COLO668 (cell line): Measurements from ENCODE around the gene ALDH3A1.

Experiments
- DNase-seq: peaks from one replicate; lab custom pipeline; 2025; ENCODE audit not compliant: unreplicated experiment; lab: John Stamatoyannopoulos, UW

The ALDH3A1 gene

DNA sequence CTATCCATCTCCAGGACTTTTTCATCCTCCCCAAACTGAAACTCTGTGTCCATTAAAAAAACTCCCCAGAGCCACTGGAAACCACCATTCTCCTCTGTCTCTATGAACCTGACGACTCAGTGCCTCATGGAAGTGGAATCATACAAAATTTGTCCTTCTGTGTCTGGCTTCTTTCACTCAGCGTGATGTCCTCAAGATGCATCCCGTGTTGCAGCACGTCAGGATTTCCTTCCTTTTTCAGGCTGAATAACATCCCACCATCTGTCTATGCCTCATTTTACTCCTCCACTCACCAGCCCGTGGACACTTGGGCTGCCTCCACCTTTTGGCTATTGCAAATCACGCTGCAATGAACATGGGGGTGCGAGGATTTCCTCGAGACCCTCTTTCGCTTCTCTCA, 12.6 kb upstream of the ALDH3A1 start:
- no peak for DNase-seq

DNA sequence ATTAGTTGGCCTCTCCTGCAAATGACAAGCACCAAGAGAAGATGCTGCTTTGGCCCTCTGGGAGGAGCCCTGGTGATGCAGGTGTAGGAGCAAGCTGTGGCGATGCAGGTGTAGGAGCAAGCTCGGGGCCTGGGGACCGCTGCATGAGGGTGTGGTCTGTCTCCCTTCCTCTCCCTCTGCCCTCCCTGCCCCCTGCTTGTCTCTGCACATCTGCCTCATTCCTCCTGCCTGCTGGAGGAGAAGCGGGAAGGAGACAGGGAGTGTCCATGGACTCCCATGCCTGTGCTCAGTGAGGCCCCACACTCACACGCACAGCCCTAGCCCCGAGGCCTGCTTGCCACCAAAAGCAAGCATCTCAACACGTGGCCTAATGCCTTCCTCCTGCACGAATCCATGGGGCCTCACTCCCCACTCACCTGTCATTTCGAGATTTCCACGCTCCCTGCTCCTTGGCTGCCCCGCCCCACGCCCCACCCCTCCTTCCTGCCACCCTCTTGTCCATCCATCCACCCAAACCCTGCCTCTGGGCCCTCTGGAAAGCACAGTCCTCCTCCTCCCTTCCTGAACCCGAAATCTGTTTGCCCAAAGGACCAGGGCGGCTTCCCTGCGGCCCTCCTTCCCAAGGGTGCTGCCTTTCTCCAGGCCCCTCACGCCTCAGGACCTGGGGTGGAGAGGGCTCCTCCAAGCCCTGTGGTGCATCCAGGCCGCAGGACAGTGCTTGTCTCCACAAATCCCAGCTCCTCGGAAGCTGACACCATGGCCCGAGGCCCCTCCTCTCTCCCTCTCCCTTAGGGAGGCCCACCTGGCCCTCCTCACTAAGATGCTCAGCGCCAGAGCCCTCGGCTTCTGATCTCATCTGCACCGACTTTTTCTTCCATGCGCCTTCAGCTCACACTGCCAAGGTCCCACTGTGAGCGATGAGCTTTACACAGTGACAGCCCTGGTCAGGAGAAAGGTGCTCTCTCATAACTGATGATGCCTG, 11.8 kb upstream of the ALDH3A1 start:
- no peak for DNase-seq

DNA sequence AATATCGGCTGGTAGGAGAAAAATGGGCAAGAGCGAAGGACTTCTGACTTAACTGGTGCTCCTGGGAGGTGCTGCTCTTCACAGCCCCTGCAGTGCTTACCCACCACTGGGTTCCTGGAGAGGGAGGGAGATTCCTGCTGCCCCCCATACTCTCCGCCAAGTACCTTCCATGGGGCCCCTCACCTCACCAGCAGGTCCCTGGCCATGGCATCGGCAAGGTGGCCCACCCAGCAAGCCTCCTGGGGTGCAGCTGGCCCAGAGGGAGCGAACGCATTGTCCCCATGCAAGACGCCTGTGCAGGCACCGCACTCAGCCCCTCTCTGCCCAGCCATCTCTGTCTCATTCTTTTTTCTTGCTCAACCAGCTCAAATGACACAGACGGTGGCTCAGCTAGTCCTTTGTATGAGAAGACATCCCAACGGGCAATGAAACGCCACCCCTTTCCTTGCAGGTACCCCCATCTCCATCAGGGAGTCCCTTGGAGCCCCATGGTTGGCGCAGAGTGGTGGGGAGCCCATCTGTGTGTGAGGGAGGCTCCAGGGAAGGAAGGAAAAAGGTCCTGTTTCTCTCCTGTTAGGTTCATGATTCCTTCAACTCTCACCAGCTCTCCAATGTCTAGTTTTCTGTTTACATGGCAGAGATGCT, 9.6 kb upstream of the ALDH3A1 start:
- no peak for DNase-seq

DNA sequence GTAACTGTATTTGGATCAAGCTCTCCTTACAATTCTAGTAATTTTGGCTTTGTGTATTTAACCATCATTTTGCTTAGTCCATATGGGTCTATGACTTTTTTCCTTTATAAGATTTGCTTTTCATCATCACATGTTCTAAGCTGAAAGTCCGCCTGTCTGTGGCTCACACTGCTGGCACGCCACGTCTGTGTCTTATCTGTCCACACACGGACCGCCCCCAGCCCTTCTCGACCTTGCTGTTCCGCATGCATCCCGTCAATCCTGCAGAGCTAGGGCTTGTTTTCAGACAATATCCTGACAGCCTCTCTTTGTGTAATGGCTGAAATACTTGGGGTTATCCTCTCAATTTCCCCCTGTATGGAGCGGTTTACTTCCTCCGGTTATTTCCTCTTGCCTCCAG, 8.4 kb upstream of the ALDH3A1 start:
- DNase-seq = no peak

DNA sequence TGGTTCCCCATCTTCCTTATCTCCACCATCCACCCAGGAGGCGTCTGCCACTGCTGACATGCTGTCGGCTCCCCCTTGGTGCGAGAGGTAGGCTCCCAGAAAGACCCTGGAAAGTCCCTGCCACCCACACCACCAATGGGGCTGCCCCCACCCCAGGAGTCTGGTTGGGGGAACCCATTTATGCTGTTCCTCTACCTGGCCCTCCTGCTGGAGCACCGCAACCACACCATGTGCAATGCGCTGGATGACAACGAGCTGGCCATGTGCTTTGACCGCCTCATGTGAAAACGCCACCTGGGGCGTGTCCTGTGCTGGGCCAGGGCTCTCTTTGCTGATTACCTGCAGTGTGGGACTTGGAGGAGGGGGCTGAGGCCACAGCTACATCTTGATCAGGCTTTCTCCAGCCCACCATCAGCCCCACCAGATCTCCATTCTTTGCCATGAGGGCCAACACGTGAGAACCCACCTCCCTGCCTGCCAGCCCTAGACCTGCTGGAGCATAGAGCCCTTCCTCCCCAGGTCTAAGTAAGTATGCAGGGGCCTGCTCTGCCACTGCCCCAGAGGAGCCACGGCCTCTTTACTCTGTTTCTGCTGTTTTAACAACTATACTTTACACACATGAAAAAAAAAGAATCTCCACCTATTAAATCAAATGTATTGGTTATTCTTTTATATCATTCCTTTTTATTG, 7.9 kb upstream of the ALDH3A1 start:
- no peak for DNase-seq

DNA sequence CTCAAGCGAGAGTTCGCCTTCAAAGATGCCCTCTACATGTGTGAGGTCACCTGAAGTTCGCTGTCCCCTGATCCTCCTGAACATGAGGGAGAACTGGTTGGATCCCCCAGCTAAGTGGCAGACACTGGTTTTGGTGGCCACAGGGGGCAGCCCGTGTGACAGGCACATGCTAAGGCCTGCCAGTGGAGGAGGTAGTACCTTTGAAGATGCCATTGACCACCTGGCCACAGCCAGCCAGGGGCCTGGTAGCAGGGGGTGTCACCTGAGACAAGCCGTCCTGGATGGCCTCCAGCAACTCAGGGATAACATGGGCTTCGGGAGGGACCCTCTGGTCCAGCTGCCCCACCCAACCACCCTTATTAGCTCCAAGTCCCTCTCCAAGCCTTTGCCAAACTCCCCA, 7.3 kb upstream of the ALDH3A1 start:
- no peak for DNase-seq

DNA sequence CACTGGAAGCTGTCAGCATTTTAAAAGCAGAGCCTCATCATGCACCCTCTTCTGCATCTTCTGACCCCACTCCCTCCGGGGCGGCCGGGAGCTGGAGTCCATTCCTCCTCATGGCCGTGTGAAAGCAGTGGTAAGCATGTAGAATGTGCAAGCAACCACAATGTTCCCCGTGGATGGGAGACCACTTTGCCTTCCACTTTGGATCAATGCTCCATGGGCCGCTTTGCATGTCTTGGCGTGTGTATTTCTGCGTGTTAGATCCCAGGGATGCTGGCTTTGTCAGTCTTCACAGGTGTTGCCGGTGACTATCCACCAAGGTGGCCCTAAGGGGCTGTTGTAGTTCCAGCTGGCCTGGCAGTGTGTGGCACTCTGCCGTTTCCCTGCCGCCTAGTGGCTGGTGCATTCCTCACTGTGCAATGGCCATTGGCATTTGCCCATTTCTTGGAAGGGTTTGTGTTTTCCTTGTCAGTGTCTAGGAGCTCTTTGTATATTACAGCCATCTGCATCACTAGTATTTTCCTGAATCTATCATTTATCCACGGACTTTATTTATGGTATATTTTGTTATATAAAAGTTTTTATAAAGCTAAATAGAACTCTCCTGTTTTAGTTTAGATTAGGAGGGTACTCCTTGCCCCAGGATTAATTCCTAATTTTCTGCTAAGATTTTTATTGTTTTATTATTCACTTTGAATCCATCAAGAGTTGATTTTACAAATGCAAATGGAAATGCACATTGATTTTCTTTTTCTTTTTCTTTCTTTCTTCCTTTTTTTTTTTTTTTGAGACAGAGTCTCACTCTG, 5.8 kb upstream of the ALDH3A1 start:
- DNase-seq = peak; percentile 47

DNA sequence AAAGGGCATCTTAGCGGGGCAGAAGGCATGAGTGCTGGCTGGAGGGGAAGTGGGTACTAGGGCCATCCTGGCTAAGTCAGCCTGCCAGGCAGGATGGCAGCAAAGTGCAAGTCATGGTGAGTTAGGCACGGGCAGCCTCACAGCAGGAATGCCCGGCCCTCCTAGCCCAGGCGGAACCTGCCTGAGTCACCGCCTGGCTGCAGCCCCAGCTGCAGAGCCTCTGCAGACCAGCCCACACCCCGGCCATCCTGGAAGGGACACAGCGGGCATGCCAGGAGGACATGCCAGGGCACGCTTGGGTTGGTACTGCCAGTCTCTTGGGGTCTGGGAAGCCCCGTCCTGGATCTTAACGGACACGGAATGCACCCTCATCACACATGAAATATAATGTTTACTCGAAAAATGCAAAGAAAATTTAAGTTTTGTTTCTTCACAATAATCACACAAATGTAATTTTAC, 5.0 kb upstream of the ALDH3A1 start:
- peak; percentile 44 for DNase-seq

DNA sequence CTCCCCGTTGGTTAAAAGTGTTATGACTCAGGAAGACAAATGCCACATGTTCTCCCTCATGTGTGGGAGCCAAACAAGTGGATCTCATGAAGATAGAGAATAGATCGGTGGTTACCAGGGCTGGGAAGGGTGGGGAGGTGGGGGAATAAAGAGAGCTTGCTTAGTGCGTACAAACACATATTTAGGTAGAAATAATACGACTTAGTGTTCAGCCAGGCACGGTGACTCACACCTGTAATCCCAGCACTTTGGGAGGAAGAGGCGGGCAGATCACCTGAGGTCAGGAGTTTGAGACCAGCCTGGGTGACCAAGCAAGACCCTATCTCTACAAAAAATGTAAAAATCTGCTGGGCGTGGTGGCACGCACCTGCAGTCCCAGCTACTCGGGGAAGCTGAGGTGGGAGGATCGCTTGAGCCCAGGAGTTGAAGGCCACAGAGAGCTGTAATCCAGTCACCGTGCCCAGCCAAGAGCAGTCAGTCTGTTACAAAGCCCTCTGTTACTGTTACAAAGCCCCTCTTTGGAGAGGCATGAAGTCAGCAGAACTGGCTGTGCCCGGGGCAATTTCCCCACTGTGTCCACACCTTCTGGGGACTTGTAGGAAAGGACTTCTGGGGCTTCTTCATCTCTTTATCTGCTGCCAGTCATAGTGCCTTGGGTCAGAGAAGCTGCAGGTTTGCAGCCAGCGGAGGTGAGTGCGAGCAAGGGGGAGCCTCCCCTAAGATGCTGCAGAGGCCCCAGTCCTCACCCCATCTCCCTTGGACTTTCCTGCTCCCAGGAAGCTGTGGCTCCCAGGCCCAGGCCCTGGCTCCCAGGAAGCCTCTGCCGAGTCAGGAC, 4.3 kb upstream of the ALDH3A1 start:
- DNase-seq = no peak

DNA sequence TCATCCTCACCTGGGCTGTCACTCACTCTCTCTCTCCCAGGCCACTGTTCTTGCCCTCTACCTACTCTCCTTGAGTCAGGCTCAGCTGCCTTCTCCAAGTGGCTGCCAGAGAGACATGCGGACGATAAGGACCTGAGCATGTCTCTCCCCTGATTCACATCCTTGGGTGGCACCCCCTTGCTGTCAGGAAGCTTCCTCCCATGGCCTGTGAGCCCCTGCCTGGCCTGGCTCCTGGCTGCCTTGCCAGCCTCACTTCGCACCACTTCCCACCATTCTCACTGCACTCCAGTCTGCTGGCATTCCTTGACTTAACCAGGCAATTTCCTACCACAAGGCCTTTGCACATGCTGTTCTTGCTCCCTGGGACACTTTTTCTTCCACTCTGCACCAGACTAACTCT, 2.7 kb upstream of the ALDH3A1 start:
- DNase-seq = no peak

DNA sequence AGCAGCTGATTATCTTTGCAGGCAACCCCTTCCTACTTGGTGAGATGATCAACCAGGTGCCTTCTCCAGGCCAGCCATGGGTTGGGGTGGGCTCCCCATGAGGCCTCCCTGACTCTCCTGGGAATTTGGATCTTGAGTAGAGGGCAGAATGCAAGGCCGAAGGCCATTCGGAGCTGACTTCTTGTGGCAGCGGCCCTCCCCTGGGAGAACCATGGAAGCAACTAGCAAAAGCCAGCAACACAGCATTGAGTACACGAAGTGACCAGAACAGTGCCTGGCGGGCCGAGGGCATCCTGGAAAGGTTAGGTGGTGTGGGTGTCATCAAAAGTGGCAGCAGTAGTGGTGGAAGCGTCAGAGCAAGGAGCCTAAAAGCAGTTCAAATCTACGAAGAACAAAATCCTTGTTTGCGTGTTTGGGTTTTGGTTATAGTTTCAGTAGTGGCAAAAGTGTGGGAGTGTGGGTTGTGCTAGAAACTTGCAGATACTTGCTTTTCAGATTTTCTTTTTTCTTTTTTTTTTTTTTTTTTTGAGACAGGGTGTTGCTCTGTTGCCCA, 2.0 kb upstream of the ALDH3A1 start:
- no peak for DNase-seq

DNA sequence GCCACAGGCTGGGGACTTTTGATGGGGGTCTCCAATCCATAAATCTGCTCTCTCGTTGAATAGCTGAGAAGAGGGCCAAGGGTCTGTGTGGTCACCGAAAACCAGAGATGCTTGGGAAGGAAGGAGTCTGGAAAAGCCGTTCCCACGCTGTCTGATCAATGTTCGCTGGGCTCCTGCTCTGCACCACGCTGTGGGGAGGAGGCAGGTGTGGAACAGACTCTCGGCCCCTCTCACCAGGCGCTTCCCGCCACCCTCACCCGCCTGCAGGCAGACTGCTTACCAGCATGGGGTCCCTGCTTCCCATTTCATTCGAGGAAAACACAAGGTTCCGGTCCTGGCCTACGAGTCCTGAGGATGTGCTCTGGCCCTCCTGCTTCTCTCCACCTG, 702 bp upstream of the ALDH3A1 start:
- DNase-seq = no peak

DNA sequence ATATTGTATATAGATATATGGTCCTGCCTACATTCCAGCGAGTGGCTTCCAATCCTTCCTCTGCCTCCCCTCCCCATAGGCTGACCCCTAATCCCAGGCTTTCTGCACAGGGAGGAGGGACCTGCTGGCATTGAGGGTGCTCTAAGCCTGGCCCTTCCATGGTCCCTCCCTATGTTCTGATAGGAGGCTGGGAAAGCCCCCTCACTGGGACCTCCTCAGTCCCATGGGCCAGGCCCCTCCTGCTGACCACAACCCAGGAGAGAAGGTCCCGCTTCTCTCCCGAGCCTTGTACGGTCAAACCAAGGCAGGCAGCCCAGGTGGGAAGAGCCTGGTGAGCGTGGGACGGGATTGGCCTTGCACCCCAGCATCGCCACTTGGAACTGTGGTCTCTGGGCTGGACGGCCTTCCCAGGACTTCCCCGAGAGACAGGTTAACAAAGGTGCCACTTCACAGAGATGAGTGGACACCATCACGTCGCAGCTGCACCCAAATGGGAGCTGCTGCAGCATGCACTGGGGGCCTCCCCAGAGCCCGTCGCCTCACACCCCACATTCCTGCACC, 859 bp downstream of the ALDH3A1 start:
- no peak for DNase-seq

DNA sequence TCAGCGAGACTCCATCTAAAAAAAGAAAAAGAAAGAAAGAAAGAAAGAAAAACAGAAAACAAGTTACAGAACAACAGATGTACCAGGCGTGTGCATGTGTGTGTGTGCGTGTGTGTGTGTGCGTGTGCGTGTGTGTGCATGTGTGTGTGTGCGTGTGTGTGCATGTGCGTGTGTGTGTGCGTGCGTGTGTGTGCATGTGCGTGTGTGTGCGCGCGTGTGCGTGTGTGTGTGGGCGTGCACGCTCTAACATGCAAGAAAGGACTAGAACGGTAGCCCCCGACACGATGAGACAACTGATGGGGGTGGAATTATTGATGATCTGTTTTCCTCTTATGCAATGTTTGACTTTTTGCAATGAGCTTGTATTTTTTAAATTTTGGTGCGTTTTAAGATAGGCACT, 1.6 kb downstream of the ALDH3A1 start:
- no peak for DNase-seq

DNA sequence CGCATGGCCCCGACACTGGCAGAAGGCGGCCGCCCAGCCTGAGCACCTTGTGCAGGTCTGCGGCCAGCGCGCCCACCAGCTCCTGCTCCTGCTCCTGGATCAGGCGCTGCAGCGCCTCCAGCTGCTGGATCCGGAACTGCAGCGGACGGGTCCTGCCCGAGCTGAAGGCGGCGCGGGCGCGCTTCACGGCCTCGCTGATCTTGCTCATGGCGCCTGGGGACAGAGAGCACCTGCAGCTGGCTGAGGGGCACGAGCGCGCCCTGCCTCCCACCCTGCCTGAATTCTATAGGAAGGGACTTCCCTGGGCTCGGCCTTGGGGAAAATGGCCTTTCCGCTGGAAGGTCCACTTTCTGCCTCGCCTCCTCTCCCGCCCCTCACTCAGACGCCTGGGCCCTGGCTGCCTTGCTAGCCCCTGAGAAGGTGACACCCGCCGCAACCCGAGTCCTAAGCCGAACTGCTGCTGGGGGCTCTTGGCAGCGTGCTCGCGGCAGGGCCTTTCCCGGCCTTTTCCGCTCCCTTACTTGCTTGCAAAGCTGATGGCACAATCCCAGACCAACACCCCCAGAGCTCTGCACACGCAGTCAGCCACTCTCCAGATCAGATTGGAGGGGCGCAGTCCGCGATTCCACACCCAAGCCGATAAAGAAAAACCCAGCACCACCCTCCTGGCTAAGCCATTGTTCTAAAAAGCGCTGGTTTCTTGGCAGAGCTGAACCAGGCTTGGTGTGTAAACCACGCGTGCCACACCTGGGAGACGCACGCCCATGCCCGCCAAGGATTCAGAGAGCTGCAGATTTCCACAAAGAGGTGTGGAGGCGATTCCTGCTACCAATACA, 3.0 kb downstream of the ALDH3A1 start:
- peak; percentile 83 for DNase-seq

DNA sequence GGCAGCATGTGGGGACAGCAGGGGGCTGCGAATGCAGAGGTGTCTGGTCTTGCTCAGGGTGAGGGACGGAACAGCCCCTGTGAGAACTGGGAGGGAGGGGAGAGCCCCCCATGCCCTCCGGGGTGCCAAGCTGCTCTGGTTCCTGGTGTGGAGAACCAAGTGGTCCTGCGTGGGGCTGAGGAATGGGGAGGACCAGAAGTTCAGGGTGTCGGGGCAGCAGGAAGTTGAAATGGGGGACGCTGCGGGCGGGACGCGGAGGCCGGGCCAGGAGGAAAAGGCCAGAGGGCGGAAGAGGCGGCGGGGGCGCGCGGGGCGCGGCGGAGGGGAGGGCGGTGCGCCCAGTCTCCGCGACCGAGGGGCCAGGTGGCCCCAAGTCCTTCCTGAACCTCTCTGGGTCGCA, 3.6 kb downstream of the ALDH3A1 start:
- DNase-seq = no peak

DNA sequence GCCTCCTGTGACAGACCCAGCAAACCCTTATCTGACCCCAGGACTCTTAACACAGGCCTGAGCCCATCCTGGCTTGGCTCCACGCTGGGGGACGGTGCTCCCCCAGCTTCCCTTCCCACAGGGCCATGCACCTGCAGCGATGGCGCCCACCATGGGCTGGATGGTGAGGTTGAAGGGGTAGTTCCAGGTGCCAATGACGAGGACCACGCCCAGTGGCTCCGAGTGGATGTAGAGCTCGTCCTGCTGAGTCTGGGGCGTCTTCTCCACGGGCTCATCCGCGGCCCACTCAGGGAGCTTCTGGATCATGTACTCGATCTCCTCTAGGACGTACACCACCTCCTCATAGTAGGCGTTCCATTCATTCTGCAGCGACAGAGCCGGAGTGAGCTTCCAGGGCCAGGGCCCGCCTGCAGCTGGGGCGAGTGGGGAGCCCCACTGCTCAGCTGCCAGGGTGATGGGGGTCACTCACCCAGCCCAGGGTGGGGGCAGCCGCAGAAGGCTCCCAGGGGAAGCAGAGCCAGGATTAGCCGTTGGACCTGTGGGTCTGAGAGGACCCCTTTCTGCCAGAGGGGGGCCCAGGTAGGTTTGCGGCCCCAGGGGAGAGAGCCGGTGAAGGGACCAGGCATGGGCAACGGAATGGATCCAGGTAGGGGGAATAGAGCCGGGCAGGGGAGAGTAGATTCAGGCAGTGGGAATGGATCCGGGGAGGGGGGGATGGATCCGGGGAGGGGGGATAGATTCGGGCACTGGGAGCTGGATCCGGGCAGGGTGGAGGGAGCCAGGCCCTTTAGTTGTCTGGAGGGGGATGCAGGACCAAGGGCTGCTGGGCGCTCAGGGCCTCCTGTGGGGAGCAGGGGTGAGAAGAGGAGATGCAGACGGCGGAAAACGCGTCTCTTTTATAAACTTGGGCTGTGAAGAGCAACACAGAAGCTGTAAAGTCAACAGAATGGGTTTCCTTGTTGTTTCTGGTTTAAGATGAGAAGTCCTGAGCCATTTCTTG, 4.7 kb downstream of the ALDH3A1 start:
- DNase-seq = no peak
